Measurements from ENCODE around the gene RBM14.

GRCh38 chr11:66568124-66568916, 48.1 kb upstream of the RBM14 start, which contains the start of gene CTSF:
- TF ChIP-seq CTCF (IDR thresholded peaks at IDR 0.05; ENCODE audit: insufficient read depth, low read length) (no peak), POLR2AphosphoS5 (IDR thresholded peaks at IDR 0.05; ENCODE audit: low read depth) (no peak)
- TF ChIP-seq, protein P1, sequence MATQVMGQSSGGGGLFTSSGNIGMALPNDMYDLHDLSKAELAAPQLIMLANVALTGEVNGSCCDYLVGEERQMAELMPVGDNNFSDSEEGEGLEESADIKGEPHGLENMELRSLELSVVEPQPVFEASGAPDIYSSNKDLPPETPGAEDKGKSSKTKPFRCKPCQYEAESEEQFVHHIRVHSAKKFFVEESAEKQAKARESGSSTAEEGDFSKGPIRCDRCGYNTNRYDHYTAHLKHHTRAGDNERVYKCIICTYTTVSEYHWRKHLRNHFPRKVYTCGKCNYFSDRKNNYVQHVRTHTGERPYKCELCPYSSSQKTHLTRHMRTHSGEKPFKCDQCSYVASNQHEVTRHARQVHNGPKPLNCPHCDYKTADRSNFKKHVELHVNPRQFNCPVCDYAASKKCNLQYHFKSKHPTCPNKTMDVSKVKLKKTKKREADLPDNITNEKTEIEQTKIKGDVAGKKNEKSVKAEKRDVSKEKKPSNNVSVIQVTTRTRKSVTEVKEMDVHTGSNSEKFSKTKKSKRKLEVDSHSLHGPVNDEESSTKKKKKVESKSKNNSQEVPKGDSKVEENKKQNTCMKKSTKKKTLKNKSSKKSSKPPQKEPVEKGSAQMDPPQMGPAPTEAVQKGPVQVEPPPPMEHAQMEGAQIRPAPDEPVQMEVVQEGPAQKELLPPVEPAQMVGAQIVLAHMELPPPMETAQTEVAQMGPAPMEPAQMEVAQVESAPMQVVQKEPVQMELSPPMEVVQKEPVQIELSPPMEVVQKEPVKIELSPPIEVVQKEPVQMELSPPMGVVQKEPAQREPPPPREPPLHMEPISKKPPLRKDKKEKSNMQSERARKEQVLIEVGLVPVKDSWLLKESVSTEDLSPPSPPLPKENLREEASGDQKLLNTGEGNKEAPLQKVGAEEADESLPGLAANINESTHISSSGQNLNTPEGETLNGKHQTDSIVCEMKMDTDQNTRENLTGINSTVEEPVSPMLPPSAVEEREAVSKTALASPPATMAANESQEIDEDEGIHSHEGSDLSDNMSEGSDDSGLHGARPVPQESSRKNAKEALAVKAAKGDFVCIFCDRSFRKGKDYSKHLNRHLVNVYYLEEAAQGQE (IDR thresholded peaks at IDR 0.05; ENCODE audit: insufficient replicate concordance, low read depth), result no peak
